Kidney epithelial cell (primary cell): ENCODE measurements around the gene PHC1. TPM values are rescaled to one million over a fixed set of nuclear protein-coding genes. Genes with fewer than 3 reads are reported as not detected.
"Not testable (repeated sequence)": the region's sequence is repeated elsewhere in the genome, so short reads cannot be mapped to it uniquely, and the experiment has no call there.

Experiments
- DNase-seq: peaks from one replicate; pipeline ENCODE4 v3.0.0-alpha.2; 2010; ENCODE audit warnings: low read depth
- H3K27me3 ChIP-seq: 2 replicates; pipeline ENCODE4 v1.6.0; 2011; ENCODE audit warnings: low read length; ENCODE audit not compliant: control insufficient read depth, insufficient read depth
- H3K36me3 ChIP-seq: 2 replicates; pipeline ENCODE4 v1.5.1; 2011; ENCODE audit warnings: low read length; ENCODE audit not compliant: control insufficient read depth, insufficient read depth
- H3K4me3 ChIP-seq: 2 replicates; pipeline ENCODE4 v1.5.1; 2011; ENCODE audit warnings: low read depth, mild to moderate bottlenecking, control low read depth, low read length
- CTCF ChIP-seq: IDR thresholded peaks from 2 replicates; pipeline ENCODE4 v1.5.1; 2011; ENCODE audit warnings: mild to moderate bottlenecking, moderate library complexity, low read length, control low read depth, inconsistent platforms; ENCODE audit not compliant: insufficient read depth, poor library complexity, severe bottlenecking
- total RNA-seq: library from RNA; depleted of rRNA; stranded (reverse); fragments of >200 nt; gene quantifications from 2 replicates; pipeline ENCODE4 v1.2.3, GENCODE V29; 2015

Gene PHC1
- total RNA-seq, 1 donor from 2014 or later: 67.8 TPM

- DNase-seq: no peak
- Histone ChIP-seq H3K27me3 (no peaks in the 10 kb centered on the region), H3K4me3 (no peak overlapping the region), H3K36me3 (no peaks in the 10 kb centered on the region)
- TF ChIP-seq CTCF: no peak
These were observed 3.4 kb downstream of the PHC1 start for GRCh38 chr12:8917751-8918150.

- not testable (repeated sequence) for H3K36me3 ChIP-seq, DNase-seq, H3K4me3 ChIP-seq, H3K27me3 ChIP-seq
These were observed 5.3 kb downstream of the PHC1 start for GRCh38 chr12:8919643-8920042.

DNA sequence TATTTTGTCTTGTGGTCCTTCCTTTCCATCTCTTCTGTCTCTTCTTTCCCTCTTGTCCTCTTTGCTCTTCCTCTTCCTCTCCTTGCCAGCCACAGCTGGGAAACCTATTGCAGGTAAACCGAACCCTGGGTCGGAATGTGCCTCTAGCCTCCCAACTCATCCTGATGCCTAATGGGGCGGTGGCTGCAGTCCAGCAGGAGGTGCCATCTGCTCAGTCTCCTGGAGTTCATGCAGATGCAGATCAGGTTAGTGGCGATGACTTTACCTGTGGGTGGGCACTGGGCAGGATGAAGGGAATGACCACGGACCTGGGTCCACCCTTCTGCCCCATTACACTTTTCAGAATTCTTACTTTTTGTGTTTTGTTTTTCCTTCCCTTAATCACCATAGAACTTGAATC, 8.2 kb downstream of the PHC1 start:
- Histone ChIP-seq H3K27me3 (no peaks in the 10 kb centered on the region), H3K36me3 (no peaks in the 10 kb centered on the region), H3K4me3 (no peak overlapping the region)
- no peak for TF ChIP-seq CTCF
- no peak for DNase-seq

GRCh38 chr12:8930655-8931323, 16.5 kb downstream of the PHC1 start:
- not testable (repeated sequence) for H3K27me3 ChIP-seq, H3K4me3 ChIP-seq, H3K36me3 ChIP-seq, DNase-seq

DNA sequence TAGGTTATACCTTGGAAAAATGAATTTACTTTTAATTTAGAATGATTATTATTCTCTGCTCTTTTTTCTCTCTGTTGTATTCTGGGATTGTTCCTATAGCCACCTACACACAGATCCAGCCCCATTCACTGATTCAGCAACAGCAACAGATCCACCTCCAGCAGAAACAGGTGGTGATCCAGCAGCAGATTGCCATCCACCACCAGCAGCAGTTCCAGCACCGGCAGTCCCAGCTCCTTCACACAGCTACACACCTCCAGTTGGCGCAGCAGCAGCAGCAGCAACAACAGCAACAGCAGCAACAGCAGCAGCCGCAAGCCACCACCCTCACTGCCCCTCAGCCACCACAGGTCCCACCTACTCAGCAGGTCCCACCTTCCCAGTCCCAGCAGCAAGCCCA, 18.2 kb downstream of the PHC1 start:
- DNase-seq, H3K36me3 ChIP-seq, H3K27me3 ChIP-seq, H3K4me3 ChIP-seq: not testable (repeated sequence)

DNA sequence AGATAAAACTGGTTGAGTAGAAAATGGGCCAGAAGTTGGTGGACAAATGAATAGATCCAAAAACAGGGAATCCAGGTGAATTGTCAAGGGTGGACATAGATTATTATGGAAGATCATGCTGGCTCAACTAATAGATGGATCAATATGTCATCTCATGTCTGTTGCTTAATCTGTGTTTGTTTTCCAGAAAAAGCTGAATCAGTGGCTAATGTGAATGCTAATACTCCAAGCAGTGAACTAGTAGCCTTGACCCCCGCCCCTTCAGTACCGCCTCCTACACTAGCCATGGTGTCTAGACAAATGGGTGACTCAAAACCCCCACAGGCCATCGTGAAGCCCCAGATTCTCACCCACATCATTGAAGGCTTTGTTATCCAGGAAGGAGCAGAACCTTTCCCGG, 19.8 kb downstream of the PHC1 start:
- H3K36me3 ChIP-seq, H3K27me3 ChIP-seq, DNase-seq, H3K4me3 ChIP-seq: not testable (repeated sequence)

- Histone ChIP-seq H3K27me3 (no peaks in the 10 kb centered on the region), H3K4me3 (no peak overlapping the region), H3K36me3 (no peaks in the 10 kb centered on the region)
- no peak for DNase-seq
- no peak for TF ChIP-seq CTCF
These were observed 22.4 kb downstream of the PHC1 start for GRCh38 chr12:8936735-8937134.

- DNase-seq, H3K36me3 ChIP-seq, H3K27me3 ChIP-seq, H3K4me3 ChIP-seq: not testable (repeated sequence)
These were observed 23.6 kb downstream of the PHC1 start for GRCh38 chr12:8937842-8938442.
